ENCODE measurements around the gene RTN4. TPM values are rescaled to one million over a fixed set of nuclear protein-coding genes. Genes with fewer than 3 reads are reported as not detected.
"Not testable (repeated sequence)": the region's sequence is repeated elsewhere in the genome, so short reads cannot be mapped to it uniquely, and the experiment has no call there.

Gene RTN4
- total RNA-seq, 2 donors from 2014 or later = 180 to 225 TPM

- H3K36me3 ChIP-seq (ENCODE audit: control insufficient read depth, insufficient read depth, low read length) = no peaks in the 10 kb centered on the region
- H3K4me1 Mint-ChIP-seq = peaks cover 8% of the 10 kb centered on the region
- WGBS, 2 experiments (ENCODE audit: insufficient coverage in 1 of 2, insufficient read length in 1 of 2) = 76 to 84% methylated on average over 4 of the region's 4 CpGs
- no peaks in the 10 kb centered on the region for H3K27me3 ChIP-seq (ENCODE audit: control insufficient read depth, insufficient read depth, low read length, poor library complexity, severe bottlenecking)
- H3K4me1 ChIP-seq (ENCODE audit: control insufficient read depth, insufficient read depth, low read length) = peaks cover 4% of the 10 kb centered on the region
- H3K36me3 Mint-ChIP-seq (ENCODE audit: low read depth) = no peaks in the 10 kb centered on the region
- DNase-seq = no peak
- H3K4me3 ChIP-seq (ENCODE audit: low read length) = no peak overlapping the region
- H3K27me3 Mint-ChIP-seq (ENCODE audit: insufficient read depth) = no peaks in the 10 kb centered on the region
- no peak overlapping the region for H3K27ac ChIP-seq (ENCODE audit: low read depth, low read length)
- TF ChIP-seq CTCF (conservative IDR thresholded peaks at IDR 0.05) = no peak
- H3K27ac Mint-ChIP-seq = no peak overlapping the region
- H3K4me3 Mint-ChIP-seq = no peak overlapping the region
- H3K9ac ChIP-seq (ENCODE audit: extremely low read depth, low read length, poor library complexity, severe bottlenecking) = no peak overlapping the region
- H3K9me3 ChIP-seq (ENCODE audit: control insufficient read depth, low read length) = no peaks in the 10 kb centered on the region
- H3K9me3 Mint-ChIP-seq = no peaks in the 10 kb centered on the region
These were observed 43.1 kb upstream of the RTN4 start for GRCh38 chr2:55093381-55093780.

GRCh38 chr2:55092439-55092838 lies 42.2 kb upstream of the RTN4 start:
- Mint-ChIP-seq H3K27ac (no peak overlapping the region), H3K27me3 (ENCODE audit: insufficient read depth) (no peaks in the 10 kb centered on the region), H3K4me3 (no peak overlapping the region), H3K4me1 (peaks cover 11% of the 10 kb centered on the region), H3K9me3 (no peaks in the 10 kb centered on the region), H3K36me3 (ENCODE audit: low read depth) (no peaks in the 10 kb centered on the region)
- Histone ChIP-seq H3K9me3 (ENCODE audit: control insufficient read depth, low read length) (no peaks in the 10 kb centered on the region), H3K4me3 (ENCODE audit: low read length) (no peak overlapping the region), H3K9ac (ENCODE audit: extremely low read depth, low read length, poor library complexity, severe bottlenecking) (no peak overlapping the region), H3K4me1 (ENCODE audit: control insufficient read depth, insufficient read depth, low read length) (peaks cover 5% of the 10 kb centered on the region), H3K36me3 (ENCODE audit: control insufficient read depth, insufficient read depth, low read length) (no peaks in the 10 kb centered on the region), H3K27ac (ENCODE audit: low read depth, low read length) (no peak overlapping the region), H3K27me3 (ENCODE audit: control insufficient read depth, insufficient read depth, low read length, poor library complexity, severe bottlenecking) (no peaks in the 10 kb centered on the region)
- WGBS, 2 experiments (ENCODE audit: insufficient coverage in 1 of 2, insufficient read length in 1 of 2) = 91 to 100% methylated on average over 6 of the region's 6 CpGs
- DNase-seq = no peak
- no peak for TF ChIP-seq CTCF (conservative IDR thresholded peaks at IDR 0.05)

DNA sequence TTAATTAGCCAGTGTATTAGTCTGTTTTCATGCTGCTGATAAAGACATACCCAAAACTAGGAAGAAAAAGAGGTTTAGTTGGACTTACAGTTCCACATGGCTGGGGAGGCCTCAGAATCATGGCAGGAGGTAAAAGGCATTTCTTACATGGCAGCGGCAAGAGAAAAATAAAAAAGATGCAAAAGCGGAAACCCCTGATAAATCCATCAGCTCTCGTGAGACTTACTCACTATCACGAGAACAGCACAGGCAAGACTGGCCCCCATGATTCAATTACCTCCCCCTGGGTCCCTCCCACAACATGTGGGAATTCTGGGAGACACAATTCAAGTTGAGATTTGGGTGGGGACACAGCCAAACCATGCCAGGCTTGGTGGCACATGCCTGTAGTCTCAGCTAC lies 41.4 kb upstream of the RTN4 start:
- H3K4me1 ChIP-seq (ENCODE audit: control insufficient read depth, insufficient read depth, low read length); H3K27me3 Mint-ChIP-seq (ENCODE audit: insufficient read depth); H3K9me3 ChIP-seq (ENCODE audit: control insufficient read depth, low read length); H3K36me3 Mint-ChIP-seq (ENCODE audit: low read depth); H3K27ac ChIP-seq (ENCODE audit: low read depth, low read length); H3K9me3 Mint-ChIP-seq; H3K4me3 ChIP-seq (ENCODE audit: low read length); H3K27me3 ChIP-seq (ENCODE audit: control insufficient read depth, insufficient read depth, low read length, poor library complexity, severe bottlenecking); H3K36me3 ChIP-seq (ENCODE audit: control insufficient read depth, insufficient read depth, low read length); H3K9ac ChIP-seq (ENCODE audit: extremely low read depth, low read length, poor library complexity, severe bottlenecking); H3K27ac Mint-ChIP-seq; H3K4me3 Mint-ChIP-seq; DNase-seq: not testable (repeated sequence)
- WGBS, 2 experiments (ENCODE audit: insufficient coverage in 1 of 2, insufficient read length in 1 of 2) = 75 to 80% methylated on average over 3 to 4 of the region's 4 CpGs
- H3K4me1 Mint-ChIP-seq = peaks cover 11% of the 10 kb centered on the region

DNA sequence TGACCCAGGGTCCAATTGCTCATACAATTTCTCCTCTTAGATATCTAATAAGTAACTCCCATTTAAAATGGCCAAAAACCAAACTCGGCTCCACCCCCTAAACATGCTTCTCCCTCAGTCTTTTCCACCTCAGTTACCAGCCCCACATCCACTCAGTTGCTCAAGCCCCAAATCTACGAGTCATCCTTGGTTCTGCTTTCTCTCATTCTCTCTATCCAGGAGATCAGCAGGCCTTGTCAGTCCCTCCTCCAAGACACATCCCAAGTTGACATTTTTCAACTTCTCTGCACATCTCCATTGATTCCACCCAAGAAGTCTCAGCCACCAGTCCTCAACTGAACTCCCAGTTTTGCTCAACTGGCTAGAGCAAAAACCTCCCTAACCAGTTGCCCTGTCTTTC lies 40.5 kb upstream of the RTN4 start:
- no peak overlapping the region for H3K4me3 Mint-ChIP-seq
- Histone ChIP-seq H3K9ac (ENCODE audit: extremely low read depth, low read length, poor library complexity, severe bottlenecking) (no peak overlapping the region), H3K27ac (ENCODE audit: low read depth, low read length) (no peak overlapping the region), H3K4me1 (ENCODE audit: control insufficient read depth, insufficient read depth, low read length) (peaks cover 3% of the 10 kb centered on the region), H3K9me3 (ENCODE audit: control insufficient read depth, low read length) (no peaks in the 10 kb centered on the region), H3K36me3 (ENCODE audit: control insufficient read depth, insufficient read depth, low read length) (no peaks in the 10 kb centered on the region), H3K27me3 (ENCODE audit: control insufficient read depth, insufficient read depth, low read length, poor library complexity, severe bottlenecking) (no peaks in the 10 kb centered on the region), H3K4me3 (ENCODE audit: low read length) (no peak overlapping the region)
- no peak for TF ChIP-seq CTCF (conservative IDR thresholded peaks at IDR 0.05)
- H3K4me1 Mint-ChIP-seq = peaks cover 11% of the 10 kb centered on the region
- no peaks in the 10 kb centered on the region for H3K36me3 Mint-ChIP-seq (ENCODE audit: low read depth)
- 87 to 100% methylated on average over 2 of the region's 2 CpGs for WGBS, 2 experiments (ENCODE audit: insufficient coverage in 1 of 2, insufficient read length in 1 of 2)
- no peaks in the 10 kb centered on the region for H3K27me3 Mint-ChIP-seq (ENCODE audit: insufficient read depth)
- DNase-seq = no peak
- H3K27ac Mint-ChIP-seq = no peak overlapping the region
- H3K9me3 Mint-ChIP-seq = no peaks in the 10 kb centered on the region
